Trophoblast cell (in vitro differentiated cells and primary cell): ENCODE measurements around the gene KISS1R.

Experiments
- DNase-seq, 2 donors: peaks; one replicate each; pipeline ENCODE4 v3.0.0-alpha.2; 2016
- H2AFZ ChIP-seq: 2 replicates; pipeline ENCODE4 v1.6.1; 2013; ENCODE audit warnings: low read length, moderate library complexity, mild to moderate bottlenecking; ENCODE audit not compliant: insufficient read depth, poor library complexity
- H2AK5ac ChIP-seq: 2 replicates; pipeline ENCODE4 v1.6.1; 2013; ENCODE audit warnings: mild to moderate bottlenecking, low read length
- H2BK120ac ChIP-seq: 2 replicates; pipeline ENCODE4 v1.6.1; 2013; ENCODE audit warnings: low read length, mild to moderate bottlenecking, moderate library complexity; ENCODE audit not compliant: insufficient read depth, poor library complexity
- H2BK12ac ChIP-seq: 2 replicates; pipeline ENCODE4 v1.6.1; 2013; ENCODE audit warnings: mild to moderate bottlenecking, low read length, moderate library complexity
- H2BK5ac ChIP-seq: 2 replicates; pipeline ENCODE4 v1.6.1; 2013; ENCODE audit warnings: low read length, low read depth, moderate library complexity, mild to moderate bottlenecking; ENCODE audit not compliant: poor library complexity
- H3K14ac ChIP-seq: 2 replicates; pipeline ENCODE4 v1.6.1; 2013; ENCODE audit warnings: mild to moderate bottlenecking, low read length
- H3K18ac ChIP-seq: 2 replicates; pipeline ENCODE4 v1.6.1; 2013; ENCODE audit warnings: mild to moderate bottlenecking, low read length
- H3K23ac ChIP-seq: 2 replicates; pipeline ENCODE4 v1.6.1; 2013; ENCODE audit warnings: low read length
- H3K27ac ChIP-seq: 2 replicates; pipeline ENCODE4 v1.5.1; 2013; ENCODE audit warnings: low read depth, mild to moderate bottlenecking, inconsistent platforms, low read length, moderate library complexity
- H3K27me3 ChIP-seq: 2 replicates; pipeline ENCODE4 v1.6.1; 2013; ENCODE audit warnings: inconsistent platforms, mild to moderate bottlenecking, low read length, moderate library complexity; ENCODE audit not compliant: insufficient read depth
- H3K36me3 ChIP-seq, 2 experiments: 1 replicate in 1 of 2; 2 replicates in 1 of 2; pipeline ENCODE4 v1.6.1; 2013; ENCODE audit warnings: low read length in 2 of 2, mild to moderate bottlenecking in 2 of 2, moderate library complexity in 1 of 2; ENCODE audit not compliant: insufficient read depth in 2 of 2, control insufficient read depth in 1 of 2
- H3K4ac ChIP-seq: 2 replicates; pipeline ENCODE4 v1.6.1; 2013; ENCODE audit warnings: low read depth, mild to moderate bottlenecking, low read length, moderate library complexity
- H3K4me1 ChIP-seq, 2 experiments: 1 replicate in 1 of 2; 2 replicates in 1 of 2; pipeline ENCODE4 v1.6.1; 2013; ENCODE audit warnings: low read length in 2 of 2, mild to moderate bottlenecking in 2 of 2, moderate library complexity in 1 of 2; ENCODE audit not compliant: insufficient read depth in 2 of 2, control insufficient read depth in 1 of 2
- H3K4me2 ChIP-seq: 2 replicates; pipeline ENCODE4 v1.6.1; 2013; ENCODE audit warnings: inconsistent platforms, mild to moderate bottlenecking, low read length, moderate library complexity
- H3K4me3 ChIP-seq: 2 replicates; pipeline ENCODE4 v1.5.1; 2013; ENCODE audit warnings: mild to moderate bottlenecking, low read depth, low read length, inconsistent platforms
- H3K79me1 ChIP-seq: one replicate; pipeline ENCODE4 v1.6.1; 2013; ENCODE audit warnings: low read length
- H3K79me2 ChIP-seq: 2 replicates; pipeline ENCODE4 v1.6.1; 2013; ENCODE audit warnings: low read length, mild to moderate bottlenecking; ENCODE audit not compliant: control insufficient read depth, insufficient read depth, poor library complexity
- H3K9ac ChIP-seq: 2 replicates; pipeline ENCODE4 v1.6.1; 2013; ENCODE audit warnings: mild to moderate bottlenecking, low read length
- H3K9me3 ChIP-seq: 2 replicates; pipeline ENCODE4 v1.6.1; 2013; ENCODE audit warnings: low read depth, mild to moderate bottlenecking, control low read depth, inconsistent platforms, low read length; ENCODE audit not compliant: insufficient read depth
- H4K12ac ChIP-seq: 2 replicates; pipeline ENCODE4 v1.6.1; 2013; ENCODE audit warnings: low read depth, mild to moderate bottlenecking, low read length, moderate library complexity
- H4K8ac ChIP-seq: 2 replicates; pipeline ENCODE4 v1.6.1; 2013; ENCODE audit warnings: low read depth, mild to moderate bottlenecking, low read length, moderate library complexity
- H4K91ac ChIP-seq: one replicate; pipeline ENCODE4 v1.6.1; 2013; ENCODE audit warnings: low read depth, mild to moderate bottlenecking, low read length, moderate library complexity
- WGBS: extraction: QIAGEN DNeasy Blood & Tissue Kit; methylation state at CpG from one replicate; pipeline ENCODE4 v1.1.7; 2013; ENCODE audit warnings: missing lambda C conversion rate; ENCODE audit not compliant: insufficient read length, insufficient coverage; ENCODE audit errors: extremely low coverage; 5-methylcytosine and 5-hydroxymethylcytosine counted together

KISS1R gene

DNA sequence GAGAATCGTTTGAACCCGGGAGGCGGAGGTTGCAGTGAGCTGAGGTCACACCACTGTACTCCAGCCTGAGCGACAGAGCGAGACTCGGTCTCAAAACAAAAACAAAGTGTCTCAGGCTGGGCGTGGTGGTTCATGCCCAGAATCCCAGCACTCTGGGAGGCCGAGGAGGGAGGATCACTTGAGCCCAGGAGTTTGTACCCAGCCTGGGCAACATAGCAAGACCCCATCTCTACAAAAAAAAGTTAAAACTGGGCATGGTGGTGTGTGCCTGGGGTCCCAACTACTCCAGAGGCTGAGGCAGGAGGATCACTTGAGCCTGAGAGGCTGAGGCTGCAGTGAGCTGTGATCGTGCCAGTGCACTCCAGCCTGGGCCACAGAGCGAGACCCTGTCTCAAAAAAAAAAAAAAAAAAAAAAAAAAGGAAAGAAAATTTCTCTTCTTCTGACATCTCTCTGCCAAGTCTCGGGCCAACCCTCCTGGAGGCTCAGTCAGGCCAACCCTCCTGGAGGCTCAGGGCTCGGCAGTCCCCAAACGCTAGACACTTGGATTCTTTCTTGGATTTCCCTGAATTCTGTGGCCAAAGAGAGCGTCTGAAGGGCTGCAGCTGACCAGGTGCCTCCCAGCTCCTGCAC lies 35.0 kb downstream of the KISS1R start:
- H3K14ac ChIP-seq: peak overlapping the region; percentile 98
- H4K8ac ChIP-seq: peak overlapping the region; percentile 98
- peak overlapping the region; percentile 74 for H3K4me2 ChIP-seq
- no peak overlapping the region for H3K23ac ChIP-seq
- peak overlapping the region; percentile 99 for H2BK120ac ChIP-seq
- H4K91ac ChIP-seq: peak overlapping the region; percentile 99
- peak overlapping the region; percentile 97 for H3K18ac ChIP-seq
- peaks cover 61% of the 10 kb centered on the region for H3K79me2 ChIP-seq
- H3K9ac ChIP-seq: peak overlapping the region; percentile 78
- peak overlapping the region; percentile 96 for H2BK12ac ChIP-seq
- peak overlapping the region; percentile 99 for H3K27ac ChIP-seq
- peak in 1 of 2 donors; percentile 59 for DNase-seq
- no peaks in the 10 kb centered on the region for H3K27me3 ChIP-seq
- WGBS: no CpG with 5 or more reads among the region's 14 CpGs
- peak overlapping the region; percentile 79 for H4K12ac ChIP-seq
- H3K79me1 ChIP-seq: peaks cover 64% of the 10 kb centered on the region
- H3K4me3 ChIP-seq: no peak overlapping the region
- H2AK5ac ChIP-seq: peak overlapping the region; percentile 91
- H2AFZ ChIP-seq: no peak overlapping the region
- H3K4ac ChIP-seq: peak overlapping the region; percentile 97
- H3K9me3 ChIP-seq: peaks cover 1% of the 10 kb centered on the region
- peaks cover 28 to 37% of the 10 kb centered on the region in 2 experiments for H3K36me3 ChIP-seq
- peaks cover 68 to 72% of the 10 kb centered on the region in 2 experiments for H3K4me1 ChIP-seq
- H2BK5ac ChIP-seq: peak overlapping the region; percentile 100

DNA sequence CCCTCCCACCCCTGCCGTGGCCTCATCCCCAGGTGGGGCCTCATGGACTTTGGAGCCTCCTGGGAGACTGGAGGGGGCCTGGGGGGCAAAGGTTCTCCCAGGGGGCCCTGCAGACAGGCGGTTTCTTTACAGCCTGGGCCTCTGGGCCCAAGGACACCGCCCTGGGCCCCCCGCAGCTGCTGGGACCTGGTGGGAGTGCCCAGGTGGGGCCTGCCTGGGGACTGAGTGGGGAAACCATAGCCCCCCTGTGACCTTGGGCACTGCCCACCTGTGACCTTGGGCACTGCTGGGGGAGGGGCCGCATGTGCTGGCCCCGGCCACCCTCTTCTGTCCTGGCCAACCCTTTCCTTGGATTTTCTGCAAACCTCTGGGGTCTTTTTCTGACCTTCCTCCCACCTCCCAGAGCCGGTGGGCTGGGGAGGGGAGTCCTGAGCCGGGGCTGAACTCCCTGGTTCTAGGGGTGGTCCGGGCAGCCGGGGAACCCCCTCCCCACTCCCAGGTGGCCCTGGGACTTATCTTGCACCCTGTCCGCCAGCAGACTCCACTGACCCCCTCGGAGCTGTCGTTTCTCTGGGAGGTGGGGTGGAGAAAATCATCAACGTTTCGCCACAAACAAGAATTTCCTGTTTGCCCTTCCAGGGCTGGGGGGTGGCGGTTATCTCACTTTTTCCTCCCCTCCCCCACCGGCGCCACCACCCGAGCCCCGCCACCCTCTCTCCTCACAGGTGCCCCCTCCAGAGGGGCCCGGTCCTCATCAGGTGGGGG lies 35.7 kb downstream of the KISS1R start:
- peak overlapping the region; percentile 97 for H3K18ac ChIP-seq
- DNase-seq: peak; percentile 53 to 80
- H3K4ac ChIP-seq: peak overlapping the region; percentile 97
- H2AFZ ChIP-seq: peak overlapping the region; percentile 75
- H2BK5ac ChIP-seq: peak overlapping the region; percentile 100
- peak overlapping the region; percentile 79 for H4K12ac ChIP-seq
- no peaks in the 10 kb centered on the region for H3K27me3 ChIP-seq
- H3K9ac ChIP-seq: peak overlapping the region; percentile 78
- H3K4me1 ChIP-seq: peaks cover 65 to 72% of the 10 kb centered on the region in 2 experiments
- peak overlapping the region; percentile 91 for H2AK5ac ChIP-seq
- H3K9me3 ChIP-seq: no peaks in the 10 kb centered on the region
- H3K4me2 ChIP-seq: peak overlapping the region; percentile 74
- peaks cover 59% of the 10 kb centered on the region for H3K79me2 ChIP-seq
- H2BK120ac ChIP-seq: peak overlapping the region; percentile 99
- no peak overlapping the region for H3K4me3 ChIP-seq
- H4K91ac ChIP-seq: peak overlapping the region; percentile 99
- peak overlapping the region; percentile 96 for H2BK12ac ChIP-seq
- peaks cover 21 to 30% of the 10 kb centered on the region in 2 experiments for H3K36me3 ChIP-seq
- H3K14ac ChIP-seq: peak overlapping the region; percentile 98
- H3K27ac ChIP-seq: peak overlapping the region; percentile 99
- H3K79me1 ChIP-seq: peaks cover 69% of the 10 kb centered on the region
- no CpG with 5 or more reads among the region's 21 CpGs for WGBS
- H3K23ac ChIP-seq: no peak overlapping the region
- H4K8ac ChIP-seq: peak overlapping the region; percentile 98

DNA sequence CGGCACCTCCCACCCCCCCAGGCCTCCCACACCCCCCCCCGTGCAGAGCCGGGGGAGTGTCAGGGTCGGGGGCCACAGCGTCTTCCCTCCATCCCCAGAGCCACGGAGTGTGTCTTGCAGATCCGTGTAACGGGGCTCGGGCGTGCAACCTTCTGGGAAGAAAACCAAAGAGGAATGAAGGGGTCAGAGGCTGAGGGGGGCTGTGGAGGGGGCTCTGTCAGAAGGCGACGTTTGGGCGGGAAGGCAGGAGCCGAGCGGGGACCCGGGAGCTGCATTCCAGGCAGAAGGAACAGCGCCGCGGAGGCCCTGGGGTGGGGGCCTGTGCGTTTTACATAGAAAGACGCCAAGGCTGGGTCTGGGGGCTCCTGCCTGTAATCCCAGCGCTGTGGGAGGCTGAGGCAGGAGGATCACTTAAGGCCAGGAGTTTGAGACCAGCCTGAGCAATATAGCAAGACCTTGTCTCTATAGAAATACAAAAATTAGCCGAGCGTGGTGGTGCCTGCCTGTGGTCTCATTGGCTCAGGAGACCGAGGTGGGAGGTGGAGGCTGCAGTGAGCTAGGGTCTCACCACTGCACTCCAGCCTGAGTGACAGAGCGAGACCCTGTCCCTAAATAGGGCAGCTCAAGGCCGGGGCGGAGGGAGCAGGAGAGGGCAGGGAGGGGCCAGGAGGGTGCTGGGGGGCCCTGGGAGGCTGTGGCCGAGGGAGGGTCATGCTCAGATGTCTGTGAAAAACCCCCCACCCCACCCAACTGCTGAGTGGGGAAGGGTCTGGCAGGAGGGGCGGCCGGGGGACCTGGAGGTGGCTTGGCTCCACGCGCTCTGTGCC lies 36.5 kb downstream of the KISS1R start:
- H4K8ac ChIP-seq: peak overlapping the region; percentile 88
- H2AFZ ChIP-seq: peak overlapping the region; percentile 64
- H3K14ac ChIP-seq: peak overlapping the region; percentile 87
- no peak overlapping the region for H3K9ac ChIP-seq
- H3K79me1 ChIP-seq: peaks cover 66% of the 10 kb centered on the region
- H3K4ac ChIP-seq: peak overlapping the region; percentile 98
- no peak for DNase-seq
- H3K27ac ChIP-seq: peak overlapping the region; percentile 99
- H4K12ac ChIP-seq: peak overlapping the region; percentile 37
- peak overlapping the region; percentile 95 for H2BK5ac ChIP-seq
- H4K91ac ChIP-seq: peak overlapping the region; percentile 92
- peaks cover 59 to 66% of the 10 kb centered on the region in 2 experiments for H3K4me1 ChIP-seq
- no peak overlapping the region for H3K23ac ChIP-seq
- H2BK12ac ChIP-seq: peak overlapping the region; percentile 90
- H3K36me3 ChIP-seq: peaks cover 15 to 24% of the 10 kb centered on the region in 2 experiments
- peak overlapping the region; percentile 91 for H3K18ac ChIP-seq
- peak overlapping the region; percentile 74 for H3K4me2 ChIP-seq
- peaks cover 56% of the 10 kb centered on the region for H3K79me2 ChIP-seq
- no peak overlapping the region for H3K4me3 ChIP-seq
- peak overlapping the region; percentile 98 for H2AK5ac ChIP-seq
- no peaks in the 10 kb centered on the region for H3K9me3 ChIP-seq
- H2BK120ac ChIP-seq: peak overlapping the region; percentile 97
- no peaks in the 10 kb centered on the region for H3K27me3 ChIP-seq
- no CpG with 5 or more reads among the region's 33 CpGs for WGBS

DNA sequence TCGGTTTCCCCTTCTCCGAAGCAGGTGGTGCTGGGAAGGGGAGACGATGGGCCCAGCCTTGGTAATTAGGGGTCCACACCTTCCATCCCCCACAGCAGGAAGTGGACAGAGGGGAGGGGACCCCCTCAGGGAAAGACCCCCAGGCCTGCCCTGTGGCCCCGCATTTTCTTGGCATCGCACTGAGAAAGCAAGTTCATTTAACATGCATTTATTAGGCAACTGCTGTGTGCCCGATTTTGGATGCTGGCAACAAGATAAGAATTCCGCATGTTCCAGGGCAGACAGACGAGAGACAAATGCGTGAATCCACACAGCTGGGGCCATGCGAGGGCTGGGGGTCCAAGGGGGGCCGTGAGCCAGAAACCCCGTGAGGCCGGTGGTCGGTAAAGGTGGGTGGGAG lies 37.1 kb downstream of the KISS1R start:
- H3K4ac ChIP-seq: peak overlapping the region; percentile 98
- H2BK12ac ChIP-seq: peak overlapping the region; percentile 90
- peak in 1 of 2 donors; percentile 53 for DNase-seq
- no peak overlapping the region for H3K9ac ChIP-seq
- H2AFZ ChIP-seq: peak overlapping the region; percentile 51
- no peak overlapping the region for H3K23ac ChIP-seq
- H2BK120ac ChIP-seq: peak overlapping the region; percentile 97
- peak overlapping the region; percentile 88 for H4K8ac ChIP-seq
- peaks cover 59 to 67% of the 10 kb centered on the region in 2 experiments for H3K4me1 ChIP-seq
- no peaks in the 10 kb centered on the region for H3K27me3 ChIP-seq
- H3K18ac ChIP-seq: peak overlapping the region; percentile 91
- H2AK5ac ChIP-seq: peak overlapping the region; percentile 98
- peak overlapping the region; percentile 92 for H4K91ac ChIP-seq
- no CpG with 5 or more reads among the region's 14 CpGs for whole genome bisulfite sequencing
- H3K79me1 ChIP-seq: peaks cover 66% of the 10 kb centered on the region
- H3K27ac ChIP-seq: peak overlapping the region; percentile 99
- no peak overlapping the region for H3K4me3 ChIP-seq
- peak overlapping the region; percentile 95 for H2BK5ac ChIP-seq
- H3K79me2 ChIP-seq: peaks cover 51% of the 10 kb centered on the region
- H3K14ac ChIP-seq: peak overlapping the region; percentile 87
- peak overlapping the region; percentile 37 for H4K12ac ChIP-seq
- H3K36me3 ChIP-seq: peaks cover 17 to 26% of the 10 kb centered on the region in 2 experiments
- H3K9me3 ChIP-seq: no peaks in the 10 kb centered on the region
- no peak overlapping the region for H3K4me2 ChIP-seq
